K562 (cell line): Measurements from ENCODE around the gene GABRR3. TPM values are rescaled to one million over a fixed set of nuclear protein-coding genes. Genes with fewer than 3 reads are reported as not detected.

Experiments
- ATAC-seq: fragments of 200-7000 bp; cut with Tn5 transposase; 3 replicates; pipeline ENCODE4 v1.9.1; 2020; ENCODE audit warnings: moderate library complexity
- BruUV-seq: library from RNA; stranded (reverse); fragments of 400-500 nt; replicated peaks from 2 replicates; lab custom pipeline; 2021; lab: Mats Ljungman, UMichigan
- CTCF ChIA-PET: fragments of 300-600 bp; formaldehyde crosslinking; extraction: SDS; loops from one replicate; lab custom pipeline; 2021; ENCODE audit warnings: low intra/inter-chr PET ratio; lab: Yijun Ruan, JAX
- POLR2A ChIA-PET: fragments of 300-600, 350-650 bp; sonication (Branson Sonifier 250); formaldehyde crosslinking; extraction: SDS; loops from one replicate; lab custom pipeline; 2021; ENCODE audit warnings: antibody characterized with exemption, inconsistent platforms; lab: Yijun Ruan, JAX
- DNase-seq, 4 experiments: peaks; one replicate each; pipeline versions ENCODE4 v3.0.0 to v3.0.0-alpha.2; 2011 to 2018; ENCODE audit warnings: low spot score in 3 of 4, mixed read lengths in 3 of 4; ENCODE audit errors: extremely low read depth in 1 of 4
- FAIRE-seq: peaks from 2 replicates; lab custom pipeline; 2011; peaks lifted over from hg19 to GRCh38; lab: Jason Lieb, UNC
- H2AFZ ChIP-seq: 2 replicates; pipeline ENCODE4 v1.6.0; 2011; ENCODE audit warnings: low read depth, low read length, control low read depth, inconsistent platforms
- H3K27ac ChIP-seq: fragments of 200-600 bp; 3 replicates; pipeline ENCODE4 v1.8.0; 2011; ENCODE audit warnings: low read depth, mild to moderate bottlenecking, control low read depth, inconsistent platforms, low read length, moderate library complexity, mixed read lengths; ENCODE audit errors: extremely low read depth
- H3K27me3 ChIP-seq, 2 experiments: fragments of 300-600 bp in 1 of 2; 2 replicates in 1 of 2; 3 replicates in 1 of 2; pipeline versions ENCODE4 v1.6.0 to v1.8.0; 2011; ENCODE audit warnings: inconsistent platforms in 2 of 2, low read length in 2 of 2, mild to moderate bottlenecking in 1 of 2, mixed read lengths in 1 of 2, moderate library complexity in 1 of 2; ENCODE audit not compliant: control insufficient read depth in 2 of 2, insufficient read depth in 2 of 2
- H3K36me3 ChIP-seq: fragments of 300-600 bp; 3 replicates; pipeline ENCODE4 v1.8.0; 2011; ENCODE audit warnings: mild to moderate bottlenecking, low read length, inconsistent platforms; ENCODE audit not compliant: control insufficient read depth, insufficient read depth
- H3K4me1 ChIP-seq, 2 experiments: fragments of 200-600 bp in 1 of 2; replicated peaks in 1 of 2; 2 replicates in 1 of 2; 3 replicates in 1 of 2; pipeline versions ENCODE4 v1.5.1 to v1.8.0; 2011; ENCODE audit warnings: inconsistent platforms in 2 of 2, low read length in 2 of 2, mild to moderate bottlenecking in 1 of 2, mixed read lengths in 1 of 2, moderate library complexity in 1 of 2; ENCODE audit not compliant: control insufficient read depth in 2 of 2, insufficient read depth in 2 of 2
- H3K4me2 ChIP-seq: 2 replicates; pipeline ENCODE4 v1.6.1; 2011; ENCODE audit warnings: low read length, control low read depth, inconsistent platforms, mixed read lengths; ENCODE audit not compliant: insufficient read depth
- H3K4me3 ChIP-seq: fragments of 200-600 bp; sonication (generic), shearing (Covaris generic); 2 replicates; pipeline ENCODE4 v1.5.1; 2016; ENCODE audit warnings: control low read depth, inconsistent platforms
- H3K79me2 ChIP-seq: fragments of 200-600 bp; 3 replicates; pipeline ENCODE4 v1.8.0; 2011; ENCODE audit warnings: low read length, inconsistent platforms; ENCODE audit not compliant: control insufficient read depth, insufficient read depth
- H3K9ac ChIP-seq, 2 experiments: 2 replicates each; pipeline versions ENCODE4 v1.6.0 to v1.6.1; 2011; ENCODE audit warnings: low read depth in 2 of 2, low read length in 2 of 2, control low read depth in 1 of 2, inconsistent platforms in 1 of 2, mild to moderate bottlenecking in 1 of 2, mixed read lengths in 1 of 2; ENCODE audit not compliant: insufficient read depth in 1 of 2
- H3K9me1 ChIP-seq: one replicate; pipeline ENCODE4 v1.6.0; 2011; ENCODE audit warnings: inconsistent platforms, mild to moderate bottlenecking, low read length, moderate library complexity; ENCODE audit not compliant: control insufficient read depth, insufficient read depth
- H3K9me3 ChIP-seq: replicated peaks from 2 replicates; pipeline ENCODE4 v1.5.1; 2011; ENCODE audit warnings: low read depth, low read length, inconsistent platforms; ENCODE audit not compliant: control insufficient read depth, insufficient read depth
- H4K20me1 ChIP-seq: replicated peaks from 2 replicates; pipeline ENCODE4 v1.6.1; 2011; ENCODE audit warnings: low read length, inconsistent platforms, mixed read lengths; ENCODE audit not compliant: control insufficient read depth, insufficient read depth
- ILK ChIP-seq: fragments of 450-650 bp; IDR thresholded peaks from 2 replicates; pipeline ENCODE4 v1.6.1; 2016; ENCODE audit warnings: missing genetic modification characterization, low read depth, mild to moderate bottlenecking, missing compliant biosample characterization, moderate library complexity, borderline replicate concordance
- KDM5B ChIP-seq: fragments of 200-600 bp; sonication (generic); IDR thresholded peaks from 2 replicates; pipeline ENCODE4 v1.6.1; 2012; ENCODE audit warnings: low read depth, mild to moderate bottlenecking, moderate library complexity, low read length, control low read depth, inconsistent platforms; ENCODE audit not compliant: insufficient replicate concordance
- NFYB ChIP-seq: IDR thresholded peaks from 2 replicates; pipeline ENCODE4 v1.6.1; 2011; ENCODE audit warnings: mild to moderate bottlenecking, moderate library complexity; ENCODE audit not compliant: insufficient read length; ENCODE audit errors: extremely low read depth
- NUFIP1 ChIP-seq: fragments of 450-650 bp; IDR thresholded peaks from 2 replicates; pipeline ENCODE4 v1.6.1; 2018; ENCODE audit not compliant: partially characterized antibody
- SPI1 ChIP-seq: IDR thresholded peaks from 2 replicates; pipeline ENCODE4 v1.6.1; 2011; ENCODE audit warnings: low read depth, low read length, control low read depth, borderline replicate concordance
- WGBS: fragments of 100-300 bp; shearing (Covaris generic); methylation state at CpG from one replicate; pipeline ENCODE4 v1.1.6; 2016; ENCODE audit warnings: low coverage, mixed read lengths; ENCODE audit not compliant: insufficient coverage; ENCODE audit errors: missing lambda C conversion rate; 5-methylcytosine and 5-hydroxymethylcytosine counted together
- in situ Hi-C: fragments of 300-500 bp; cut with MboI; formaldehyde crosslinking; loops from 4 replicates; pipeline ENCODE4 v1.15.0; 2018; ENCODE audit warnings: inconsistent platforms, mixed read lengths
- intact Hi-C: fragments of 100-400 bp; cut with micrococcal nuclease; formaldehyde crosslinking; loops from 2 replicates; pipeline ENCODE4 v1.14.2; 2022
- polyA plus RNA-seq, 8 experiments: library from polyadenylated mRNA; depleted of rRNA in 4 of 8; stranded (reverse) in 5 of 8; unstranded in 3 of 8; fragments of >200 nt; fragmentation: Nextera tagmentation in 2 of 8; fragmentation: Illumina TruSeq in 1 of 8; extraction: Ambion mirVana in 2 of 8; extraction: Trizol in 1 of 8; gene quantifications; 2 replicates each; pipeline versions ENCODE4 v1.2.1 to v1.2.3, GENCODE V29; 2011 to 2014; ENCODE audit warnings: inconsistent platforms in 1 of 8, missing spikeins in 1 of 8
- total RNA-seq, 7 experiments: library from RNA; depleted of rRNA in 6 of 7; stranded (reverse); fragments of >200 nt in 6 of 7; fragmentation: Illumina TruSeq in 2 of 7; extraction: Trizol in 2 of 7; gene quantifications; 2 replicates each; pipeline versions ENCODE4 v1.2.1 to v1.2.3, GENCODE V29; 2011 to 2021; ENCODE audit warnings: low replicate concordance in 1 of 7

Gene GABRR3
- total and polyA plus RNA-seq, 9 of the 15 experiments (the other 6 are each of a cell fraction or from before 2014, with no cell fraction given), result not detected

DNA sequence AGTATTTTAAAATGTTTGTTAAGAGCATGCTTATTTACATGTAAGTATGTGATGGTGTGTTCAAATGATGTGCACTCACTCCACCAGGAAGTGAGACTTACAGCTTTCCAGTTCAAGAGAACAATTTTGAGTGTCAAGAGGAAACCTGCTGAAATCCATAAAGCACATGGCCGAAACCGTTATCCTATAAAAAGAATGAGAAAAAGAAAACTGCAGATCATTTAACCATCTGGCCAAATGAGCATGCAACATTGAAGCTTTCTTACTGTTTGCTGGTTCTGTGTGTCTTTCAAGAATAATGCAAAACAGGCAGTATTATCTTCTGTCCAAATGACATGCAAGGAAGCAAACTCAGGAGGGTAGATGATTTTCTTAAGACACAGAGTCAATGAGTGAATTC, 26.3 kb downstream of the GABRR3 start:
- ATAC-seq, result no peak
- FAIRE-seq, result no peak
- intact Hi-C loops, result no loop called here
- H3K4me1 ChIP-seq, result no peaks in the 10 kb centered on the region
- ChIA-PET POLR2A (no interaction called here), CTCF (no interaction called here)
- H3K36me3 ChIP-seq, result no peaks in the 10 kb centered on the region
- no peak overlapping the region for H3K4me2 ChIP-seq
- H3K9me1 ChIP-seq, result no peaks in the 10 kb centered on the region
- 0% methylated on average over 2 of the region's 2 CpGs for WGBS
- no peaks in the 10 kb centered on the region for H4K20me1 ChIP-seq
- H3K4me3 ChIP-seq, result no peak overlapping the region
- TF ChIP-seq NUFIP1, result no peak
- no peak for TF ChIP-seq NFYB
- H3K27me3 ChIP-seq, result no peaks in the 10 kb centered on the region
- no peak for DNase-seq
- H3K9ac ChIP-seq, result no peak overlapping the region
- H3K9me3 ChIP-seq, result no peaks in the 10 kb centered on the region
- no peak overlapping the region for H3K27ac ChIP-seq
- in situ Hi-C loops, result no loop called here
- no peak overlapping the region for H2AFZ ChIP-seq
- no peaks in the 10 kb centered on the region for H3K79me2 ChIP-seq
- BruUV-seq, result no TSS peak

DNA sequence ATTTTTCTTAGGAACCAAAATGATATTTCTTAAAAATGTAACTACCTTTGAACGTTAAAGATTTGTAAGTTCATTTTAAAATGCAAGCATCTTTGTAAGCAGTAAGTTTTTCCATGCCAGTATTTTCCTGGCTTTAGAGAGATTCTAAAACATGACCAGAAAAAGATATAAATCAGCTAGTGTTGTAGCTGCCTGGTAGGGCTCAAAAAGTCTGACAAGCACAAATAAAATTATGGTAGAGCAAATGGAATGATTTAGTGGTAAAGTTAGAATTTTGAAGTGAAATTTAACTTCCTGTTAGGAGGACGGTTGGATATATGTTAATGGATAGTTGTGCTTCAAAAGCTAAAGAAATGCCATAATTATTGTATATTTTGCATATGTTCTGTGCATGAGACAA, 29.7 kb downstream of the GABRR3 start:
- ChIA-PET POLR2A (no interaction called here), CTCF (no interaction called here)
- Histone ChIP-seq H3K27me3 (no peaks in the 10 kb centered on the region), H3K4me2 (no peak overlapping the region), H3K27ac (no peak overlapping the region), H3K36me3 (no peaks in the 10 kb centered on the region), H2AFZ (no peak overlapping the region), H3K4me3 (no peak overlapping the region), H3K9me3 (no peaks in the 10 kb centered on the region), H3K79me2 (no peaks in the 10 kb centered on the region), H3K9ac (no peak overlapping the region), H3K9me1 (no peaks in the 10 kb centered on the region), H4K20me1 (no peaks in the 10 kb centered on the region), H3K4me1 (no peaks in the 10 kb centered on the region)
- BruUV-seq, result no TSS peak
- WGBS, result 4% methylated on average over 2 of the region's 2 CpGs
- DNase-seq (no peak), FAIRE-seq (no peak), ATAC-seq (no peak)
- intact Hi-C loops (no loop called here), in situ Hi-C loops (no loop called here)
- no peak for TF ChIP-seq SPI1
- TF ChIP-seq ILK, result no peak
- TF ChIP-seq KDM5B, result no peak
